AG04450 (cell line): ENCODE results near the gene NOCT. TPM values are rescaled to one million over a fixed set of nuclear protein-coding genes. Genes with fewer than 3 reads are reported as not detected.
"Not testable (repeated sequence)": the region's sequence is repeated elsewhere in the genome, so short reads cannot be mapped to it uniquely, and the experiment has no call there.

Experiments used
- CTCF ChIA-PET: fragments of 300-600, 350-600 bp; formaldehyde crosslinking; extraction: SDS; loops from one replicate; lab custom pipeline; 2022; ENCODE audit warnings: antibody characterized with exemption, inconsistent platforms; lab: Charles Lee
- POLR2A ChIA-PET: fragments of 350-600 bp; formaldehyde crosslinking; extraction: SDS; loops from one replicate; lab custom pipeline; 2021; ENCODE audit warnings: antibody characterized with exemption, inconsistent platforms; lab: Yijun Ruan, JAX
- DNase-seq: peaks from one replicate; pipeline ENCODE4 v3.0.0-alpha.2; 2011; ENCODE audit warnings: low read depth, low spot score
- H3K27ac ChIP-seq: one replicate; pipeline ENCODE4 v1.5.1; 2012; ENCODE audit warnings: low read depth, low read length, control low read depth
- H3K27me3 ChIP-seq: one replicate; pipeline ENCODE4 v1.6.0; 2012; ENCODE audit warnings: low read length; ENCODE audit not compliant: control insufficient read depth, insufficient read depth
- H3K4me3 ChIP-seq: 2 replicates; pipeline ENCODE4 v1.5.1; 2011; ENCODE audit warnings: mild to moderate bottlenecking, low read depth, low read length, control low read depth
- H3K9me3 ChIP-seq: 2 replicates; pipeline ENCODE4 v1.5.1; 2012; ENCODE audit warnings: low read length; ENCODE audit not compliant: control insufficient read depth, insufficient read depth
- CTCF ChIP-seq: IDR thresholded peaks from 2 replicates; pipeline ENCODE4 v1.5.1; 2011; ENCODE audit warnings: low read depth, low read length, control low read depth, inconsistent platforms
- polyA plus RNA-seq: library from polyadenylated mRNA; depleted of rRNA; stranded (reverse); fragments of >200 nt; gene quantifications from 2 replicates; pipeline ENCODE4 v1.2.3, GENCODE V29; 2011

The NOCT gene
- polyA plus RNA-seq, 1 experiment = 5.8 TPM

- no peaks in the 10 kb centered on the region; the same call in 1 of the 2 replicates for H3K9me3 ChIP-seq
- no peak for TF ChIP-seq CTCF
- POLR2A ChIA-PET = no interaction called here
- no peak for DNase-seq
- CTCF ChIA-PET = interaction anchor here (0.6 to 7.7 kb wide), 2 partner anchors 9 to 13 kb away, joined by 3 to 82 read pairs; no protein-coding TSS in a partner anchor
- H3K27me3 ChIP-seq = no peaks in the 10 kb centered on the region
- peak overlapping the region; percentile 31 for H3K4me3 ChIP-seq
- no peak overlapping the region for H3K27ac ChIP-seq
Observed at GRCh38 chr4:139017861-139018260, 2.3 kb downstream of the NOCT start.

GRCh38 chr4:139018501-139018900 is 2.9 kb downstream of the NOCT start:
- ChIA-PET POLR2A (no interaction called here), CTCF (interaction anchor here (0.6 to 7.7 kb wide), 2 partner anchors 9 to 12 kb away, joined by 3 to 82 read pairs; no protein-coding TSS in a partner anchor)
- no peak for DNase-seq
- no peak overlapping the region for H3K27ac ChIP-seq
- H3K9me3 ChIP-seq = no peaks in the 10 kb centered on the region; the same call in 1 of the 2 replicates
- H3K4me3 ChIP-seq = peak overlapping the region; percentile 1; the same call in 1 of the 2 replicates
- no peaks in the 10 kb centered on the region for H3K27me3 ChIP-seq
- no peak for TF ChIP-seq CTCF

- POLR2A ChIA-PET = no interaction called here
- CTCF ChIA-PET = interaction anchor here (7.7 kb wide), 1 partner anchor 12 kb away, joined by 82 read pairs; no protein-coding TSS in a partner anchor
- H3K4me3 ChIP-seq = no peak overlapping the region
Observed at GRCh38 chr4:139018971-139019758, 3.6 kb downstream of the NOCT start.

GRCh38 chr4:139020384-139020783 is 4.8 kb downstream of the NOCT start:
- Histone ChIP-seq H3K4me3 (no peak overlapping the region), H3K9me3 (no peaks in the 10 kb centered on the region; the same call in 1 of the 2 replicates), H3K27ac (no peak overlapping the region), H3K27me3 (no peaks in the 10 kb centered on the region)
- no peak for DNase-seq
- CTCF ChIA-PET = interaction anchor here (0.6 to 7.7 kb wide), 3 partner anchors 11 to 630 kb away, joined by 3 to 82 read pairs (median 3); no protein-coding TSS in a partner anchor
- POLR2A ChIA-PET = no interaction called here
- TF ChIP-seq CTCF = no peak

More at GRCh38 chr4:139018971-139019758, 3.6 kb downstream of the NOCT start:
- peak overlapping the region; percentile 34 for H3K27ac ChIP-seq
- peak; percentile 58 for DNase-seq
- no peaks in the 10 kb centered on the region; the same call in 1 of the 2 replicates for H3K9me3 ChIP-seq
- no peak for TF ChIP-seq CTCF
- no peaks in the 10 kb centered on the region for H3K27me3 ChIP-seq

- H3K27me3 ChIP-seq, H3K27ac ChIP-seq, H3K4me3 ChIP-seq, DNase-seq, H3K9me3 ChIP-seq: not testable (repeated sequence)
- ChIA-PET POLR2A (interaction anchor here (0.6 kb wide), 1 partner anchor 965 kb away, joined by 3 read pairs; no protein-coding TSS in a partner anchor), CTCF (interaction anchor here (7.7 kb wide), 1 partner anchor 10 kb away, joined by 82 read pairs; no protein-coding TSS in a partner anchor)
Observed at GRCh38 chr4:139021071-139021470, 5.5 kb downstream of the NOCT start.
